SK-N-MC (cell line): ENCODE measurements around the gene GOLT1A.

Experiments used
- DNase-seq: peaks from one replicate; pipeline ENCODE4 v3.0.0-alpha.2; 2011; ENCODE audit warnings: low read depth, low spot score
- H3K27ac ChIP-seq: fragments of 200-600 bp; sonication (generic); 2 replicates; pipeline ENCODE4 v1.5.1; 2016; ENCODE audit warnings: mixed run types
- H3K36me3 ChIP-seq: fragments of 200-600 bp; sonication (generic); 2 replicates; pipeline ENCODE4 v1.6.1; 2017; ENCODE audit warnings: antibody characterized with exemption, low read length, mixed read lengths; ENCODE audit not compliant: insufficient read depth
- H3K4me3 ChIP-seq: fragments of 200-600 bp; sonication (generic); 2 replicates; pipeline ENCODE4 v1.5.1; 2016
- H3K9ac ChIP-seq: fragments of 200-600 bp; sonication (generic); 2 replicates; pipeline ENCODE4 v1.8.0; 2017; ENCODE audit warnings: mixed run types, mixed read lengths; ENCODE audit not compliant: insufficient read length
- H3K9me3 ChIP-seq: fragments of 200-600 bp; sonication (generic); 2 replicates; pipeline ENCODE4 v1.6.1; 2017; ENCODE audit warnings: low read depth, mild to moderate bottlenecking, antibody characterized with exemption, low read length, moderate library complexity, mixed read lengths
- EZH2 ChIP-seq: fragments of 200-600 bp; sonication (generic); IDR thresholded peaks from one replicate; pipeline ENCODE4 v1.6.1; 2017; ENCODE audit warnings: antibody characterized with exemption
- FOXP2 ChIP-seq: optimal IDR thresholded peaks from 2 replicates; pipeline ENCODE3; 2011; ENCODE audit warnings: mild to moderate bottlenecking, moderate library complexity; ENCODE audit not compliant: insufficient read depth; ENCODE audit errors: extremely low read length, control extremely low read depth
- POLR2AphosphoS5 ChIP-seq: IDR thresholded peaks from 2 replicates; pipeline ENCODE4 v1.6.1; 2012; ENCODE audit warnings: mild to moderate bottlenecking, low read depth, low read length, borderline replicate concordance

Gene GOLT1A

DNA sequence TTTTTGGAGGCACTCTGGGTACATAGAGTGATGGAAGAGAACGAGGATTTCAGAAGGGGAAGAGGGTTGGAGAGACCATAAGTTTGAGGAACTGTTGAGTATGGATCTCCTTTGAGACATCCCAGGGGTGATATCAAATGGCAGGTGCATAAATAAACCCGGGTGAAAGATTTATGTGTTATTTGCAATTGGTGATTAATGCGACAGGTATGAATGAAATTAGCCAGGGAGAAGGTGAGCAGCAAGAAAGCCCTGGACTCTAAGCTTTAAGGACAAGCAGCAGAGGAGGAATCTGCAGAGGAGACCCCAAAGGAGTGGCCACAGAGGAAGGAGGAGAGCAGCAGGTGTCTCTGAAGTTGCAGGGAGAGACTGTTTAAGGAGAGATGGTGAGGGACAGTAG is 38.8 kb downstream of the GOLT1A start:
- H3K9ac ChIP-seq, result no peak overlapping the region
- no peak overlapping the region for H3K27ac ChIP-seq
- H3K36me3 ChIP-seq, result no peaks in the 10 kb centered on the region
- no peak for TF ChIP-seq EZH2
- TF ChIP-seq FOXP2, result no peak
- no peak for TF ChIP-seq POLR2AphosphoS5
- DNase-seq, result no peak
- H3K9me3 ChIP-seq, result no peaks in the 10 kb centered on the region
- no peak overlapping the region for H3K4me3 ChIP-seq

GRCh38 chr1:204172404-204173029 is 41.3 kb downstream of the GOLT1A start:
- no peaks in the 10 kb centered on the region for H3K9me3 ChIP-seq
- no peak overlapping the region for H3K27ac ChIP-seq
- no peak overlapping the region for H3K9ac ChIP-seq
- H3K36me3 ChIP-seq, result no peaks in the 10 kb centered on the region
- no peak for DNase-seq
- no peak overlapping the region for H3K4me3 ChIP-seq
- TF ChIP-seq EZH2 (no peak), FOXP2 (no peak), POLR2AphosphoS5 (no peak)

GRCh38 chr1:204171751-204172178 is 42.0 kb downstream of the GOLT1A start:
- no peak overlapping the region for H3K4me3 ChIP-seq
- H3K9me3 ChIP-seq, result no peaks in the 10 kb centered on the region
- TF ChIP-seq POLR2AphosphoS5 (no peak), EZH2 (no peak), FOXP2 (no peak)
- no peak overlapping the region for H3K27ac ChIP-seq
- no peak overlapping the region for H3K9ac ChIP-seq
- H3K36me3 ChIP-seq, result no peaks in the 10 kb centered on the region
- no peak for DNase-seq

DNA sequence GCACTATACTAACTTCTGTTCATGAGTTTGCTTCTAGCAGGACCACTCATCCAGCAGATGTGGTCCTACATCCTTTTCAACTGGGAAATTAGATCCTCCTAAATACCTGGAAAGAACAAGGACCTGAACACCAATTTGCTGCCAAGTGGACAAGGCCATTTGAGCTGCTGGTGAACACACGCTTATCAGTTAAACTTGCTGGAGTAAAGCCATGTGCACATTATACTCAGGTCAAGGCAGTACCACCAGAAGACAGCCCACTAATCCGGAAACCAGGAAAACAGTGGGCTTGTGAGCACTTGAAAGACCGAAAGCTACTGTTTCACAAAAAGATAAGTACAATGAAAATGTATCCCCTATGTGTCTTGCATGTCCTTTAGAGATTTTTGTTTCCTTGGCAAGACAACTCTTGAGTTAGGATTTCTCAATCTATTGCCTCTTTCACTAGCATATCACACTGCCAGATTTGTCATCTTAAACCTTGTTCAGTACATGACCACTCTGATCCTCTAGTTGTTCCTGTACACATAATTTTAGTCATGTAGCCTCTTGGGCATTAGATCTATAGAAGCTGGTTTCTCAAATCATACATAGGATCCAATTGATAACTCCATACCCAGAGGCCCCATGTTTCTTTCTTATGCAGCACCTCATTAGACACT is 43.2 kb downstream of the GOLT1A start:
- Histone ChIP-seq H3K27ac (no peak overlapping the region), H3K4me3 (no peak overlapping the region), H3K9ac (no peak overlapping the region), H3K36me3 (no peaks in the 10 kb centered on the region), H3K9me3 (no peaks in the 10 kb centered on the region)
- TF ChIP-seq EZH2 (no peak), FOXP2 (no peak), POLR2AphosphoS5 (no peak)
- no peak for DNase-seq

GRCh38 chr1:204169858-204170257 is 43.9 kb downstream of the GOLT1A start:
- H3K36me3 ChIP-seq, result no peaks in the 10 kb centered on the region
- no peak overlapping the region for H3K9ac ChIP-seq
- no peak overlapping the region for H3K27ac ChIP-seq
- TF ChIP-seq FOXP2, result no peak
- no peak for TF ChIP-seq POLR2AphosphoS5
- TF ChIP-seq EZH2, result no peak
- no peaks in the 10 kb centered on the region for H3K9me3 ChIP-seq
- no peak overlapping the region for H3K4me3 ChIP-seq
- DNase-seq, result no peak

GRCh38 chr1:204167730-204168129 is 46.1 kb downstream of the GOLT1A start:
- Histone ChIP-seq H3K9me3 (no peaks in the 10 kb centered on the region), H3K27ac (no peak overlapping the region), H3K9ac (no peak overlapping the region), H3K36me3 (no peaks in the 10 kb centered on the region), H3K4me3 (no peak overlapping the region)
- DNase-seq, result no peak
- TF ChIP-seq FOXP2 (no peak), POLR2AphosphoS5 (no peak), EZH2 (no peak)

DNA sequence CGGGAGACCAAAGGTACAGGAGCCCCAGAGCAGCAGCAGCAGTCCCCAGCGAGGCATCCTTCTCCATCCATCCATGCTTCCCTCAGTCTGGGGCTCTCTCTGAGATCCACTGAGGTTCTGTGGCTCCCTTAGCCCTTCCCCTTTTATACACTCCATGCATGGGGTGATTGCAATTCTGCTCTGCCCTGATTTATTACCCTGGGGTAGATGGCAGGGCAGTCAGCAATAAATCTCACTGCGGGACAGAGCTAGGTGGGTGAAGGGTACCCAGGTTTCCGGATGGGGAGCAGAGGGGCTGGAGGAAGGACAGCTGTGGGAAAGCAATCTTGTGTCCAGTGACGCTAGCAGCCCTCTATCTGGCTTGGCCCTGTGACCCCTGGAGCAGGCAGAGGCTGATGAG is 47.6 kb downstream of the GOLT1A start, which contains the start of gene REN:
Gene REN, minus strand, starts transcription at position 119 of the 400 bp plus-strand sequence. Its CDS starts 44 bp downstream, at position 75.
- no peak for DNase-seq
- Histone ChIP-seq H3K9me3 (no peaks in the 10 kb centered on the region), H3K27ac (no peak within 1 kb of the TSS), H3K36me3 (no peaks in the 10 kb centered on the region), H3K9ac (no peak within 1 kb of the TSS), H3K4me3 (no peak within 1 kb of the TSS)
- TF ChIP-seq EZH2, result no peak
- no peak for TF ChIP-seq FOXP2
- no peak for TF ChIP-seq POLR2AphosphoS5

DNA sequence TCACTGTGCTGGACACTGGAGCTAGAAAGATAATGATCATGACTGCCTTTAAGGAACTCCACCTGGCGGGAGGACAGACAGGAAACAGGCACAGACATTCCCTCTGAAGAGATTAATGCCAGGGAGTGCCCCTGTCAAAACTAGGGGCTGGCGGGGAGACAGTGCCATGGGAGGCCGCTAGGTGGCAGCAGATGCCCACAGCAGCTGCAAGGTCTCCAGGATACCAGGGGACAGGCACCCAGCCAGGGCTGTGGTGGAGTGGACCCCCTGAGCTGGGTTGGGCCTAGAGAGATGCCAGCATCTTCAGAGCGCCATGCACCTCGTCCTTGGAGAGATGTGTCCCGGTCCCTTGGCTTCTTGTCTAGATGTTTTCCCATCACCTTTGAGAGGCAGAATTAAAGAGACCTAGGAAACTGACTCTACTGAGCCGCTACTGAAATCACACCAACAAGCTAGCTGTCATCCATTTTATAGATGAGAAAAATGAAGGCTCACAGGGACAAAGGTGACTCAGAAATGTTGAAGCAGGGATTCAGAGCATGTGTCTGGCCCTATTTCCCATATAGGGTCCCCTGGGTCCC is 51.2 kb downstream of the GOLT1A start:
- no peak overlapping the region for H3K9ac ChIP-seq
- DNase-seq, result no peak
- TF ChIP-seq EZH2 (no peak), POLR2AphosphoS5 (no peak), FOXP2 (no peak)
- H3K27ac ChIP-seq, result no peak overlapping the region
- H3K9me3 ChIP-seq, result no peaks in the 10 kb centered on the region
- no peaks in the 10 kb centered on the region for H3K36me3 ChIP-seq
- H3K4me3 ChIP-seq, result no peak overlapping the region
